ENCODE data around the gene PLCG1. TPM values are rescaled to one million over a fixed set of nuclear protein-coding genes. Genes with fewer than 3 reads are reported as not detected.

Gene PLCG1
- polyA plus RNA-seq, 1 donor from 2014 or later = 164 TPM

DNA sequence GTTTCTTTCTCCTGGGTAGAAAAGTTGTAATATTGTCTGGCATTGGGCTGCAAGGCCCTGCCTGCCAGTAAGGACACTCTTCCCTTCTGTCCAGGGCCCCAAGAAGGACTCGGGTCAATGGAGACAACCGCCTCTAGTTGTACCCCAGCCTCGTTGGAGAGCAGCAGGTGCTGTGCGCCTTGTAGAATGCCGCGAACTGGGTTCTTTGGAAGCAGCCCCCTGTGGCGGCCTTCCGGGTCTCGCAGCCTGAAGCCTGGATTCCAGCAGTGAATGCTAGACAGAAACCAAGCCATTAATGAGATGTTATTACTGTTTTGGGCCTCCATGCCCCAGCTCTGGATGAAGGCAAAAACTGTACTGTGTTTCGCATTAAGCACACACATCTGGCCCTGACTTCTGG is 37.0 kb downstream of the PLCG1 start:
- Histone ChIP-seq H2AFZ (ENCODE audit: low read depth, low read length) (no peak overlapping the region), H3K4me2 (ENCODE audit: low read length) (no peak overlapping the region), H3K4me3 (ENCODE audit: low read length) (no peak overlapping the region), H3K9me2 (ENCODE audit: insufficient read depth, low read length) (no peaks in the 10 kb centered on the region), H3K9me3 (ENCODE audit: low read length) (no peaks in the 10 kb centered on the region), H3F3A (ENCODE audit: insufficient read depth, low read length, poor library complexity, severe bottlenecking) (no peaks in the 10 kb centered on the region), H3K36me3 (ENCODE audit: insufficient read depth, low read length) (no peaks in the 10 kb centered on the region), H3K27me3 (ENCODE audit: insufficient read depth, low read depth, low read length) (no peaks in the 10 kb centered on the region), H3K79me2 (replicated peaks; ENCODE audit: insufficient read depth, low read length) (no peaks in the 10 kb centered on the region), H3K27ac (ENCODE audit: low read length) (no peak overlapping the region), H4K20me1 (ENCODE audit: insufficient read depth) (no peaks in the 10 kb centered on the region), H3K9ac (ENCODE audit: low read length) (no peak overlapping the region)
- TF ChIP-seq SMC3 (conservative IDR thresholded peaks at IDR 0.05; ENCODE audit: poor library complexity) (no peak), POLR2AphosphoS5 (IDR thresholded peaks at IDR 0.05) (no peak), RAD21 (conservative IDR thresholded peaks at IDR 0.05) (no peak), EP300 (conservative IDR thresholded peaks at IDR 0.05; ENCODE audit: poor library complexity, severe bottlenecking) (no peak), TAF1 (IDR thresholded peaks at IDR 0.05; ENCODE audit: low read depth) (no peak), MXI1 (conservative IDR thresholded peaks at IDR 0.05; ENCODE audit: poor library complexity, severe bottlenecking) (no peak), EZH2 (IDR thresholded peaks at IDR 0.05; ENCODE audit: borderline replicate concordance, insufficient read depth, low read length, poor library complexity, severe bottlenecking) (no peak)
- TF ChIP-seq, protein P1, sequence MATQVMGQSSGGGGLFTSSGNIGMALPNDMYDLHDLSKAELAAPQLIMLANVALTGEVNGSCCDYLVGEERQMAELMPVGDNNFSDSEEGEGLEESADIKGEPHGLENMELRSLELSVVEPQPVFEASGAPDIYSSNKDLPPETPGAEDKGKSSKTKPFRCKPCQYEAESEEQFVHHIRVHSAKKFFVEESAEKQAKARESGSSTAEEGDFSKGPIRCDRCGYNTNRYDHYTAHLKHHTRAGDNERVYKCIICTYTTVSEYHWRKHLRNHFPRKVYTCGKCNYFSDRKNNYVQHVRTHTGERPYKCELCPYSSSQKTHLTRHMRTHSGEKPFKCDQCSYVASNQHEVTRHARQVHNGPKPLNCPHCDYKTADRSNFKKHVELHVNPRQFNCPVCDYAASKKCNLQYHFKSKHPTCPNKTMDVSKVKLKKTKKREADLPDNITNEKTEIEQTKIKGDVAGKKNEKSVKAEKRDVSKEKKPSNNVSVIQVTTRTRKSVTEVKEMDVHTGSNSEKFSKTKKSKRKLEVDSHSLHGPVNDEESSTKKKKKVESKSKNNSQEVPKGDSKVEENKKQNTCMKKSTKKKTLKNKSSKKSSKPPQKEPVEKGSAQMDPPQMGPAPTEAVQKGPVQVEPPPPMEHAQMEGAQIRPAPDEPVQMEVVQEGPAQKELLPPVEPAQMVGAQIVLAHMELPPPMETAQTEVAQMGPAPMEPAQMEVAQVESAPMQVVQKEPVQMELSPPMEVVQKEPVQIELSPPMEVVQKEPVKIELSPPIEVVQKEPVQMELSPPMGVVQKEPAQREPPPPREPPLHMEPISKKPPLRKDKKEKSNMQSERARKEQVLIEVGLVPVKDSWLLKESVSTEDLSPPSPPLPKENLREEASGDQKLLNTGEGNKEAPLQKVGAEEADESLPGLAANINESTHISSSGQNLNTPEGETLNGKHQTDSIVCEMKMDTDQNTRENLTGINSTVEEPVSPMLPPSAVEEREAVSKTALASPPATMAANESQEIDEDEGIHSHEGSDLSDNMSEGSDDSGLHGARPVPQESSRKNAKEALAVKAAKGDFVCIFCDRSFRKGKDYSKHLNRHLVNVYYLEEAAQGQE (IDR thresholded peaks at IDR 0.05; ENCODE audit: borderline replicate concordance) = no peak
- TF ChIP-seq, protein P2, sequence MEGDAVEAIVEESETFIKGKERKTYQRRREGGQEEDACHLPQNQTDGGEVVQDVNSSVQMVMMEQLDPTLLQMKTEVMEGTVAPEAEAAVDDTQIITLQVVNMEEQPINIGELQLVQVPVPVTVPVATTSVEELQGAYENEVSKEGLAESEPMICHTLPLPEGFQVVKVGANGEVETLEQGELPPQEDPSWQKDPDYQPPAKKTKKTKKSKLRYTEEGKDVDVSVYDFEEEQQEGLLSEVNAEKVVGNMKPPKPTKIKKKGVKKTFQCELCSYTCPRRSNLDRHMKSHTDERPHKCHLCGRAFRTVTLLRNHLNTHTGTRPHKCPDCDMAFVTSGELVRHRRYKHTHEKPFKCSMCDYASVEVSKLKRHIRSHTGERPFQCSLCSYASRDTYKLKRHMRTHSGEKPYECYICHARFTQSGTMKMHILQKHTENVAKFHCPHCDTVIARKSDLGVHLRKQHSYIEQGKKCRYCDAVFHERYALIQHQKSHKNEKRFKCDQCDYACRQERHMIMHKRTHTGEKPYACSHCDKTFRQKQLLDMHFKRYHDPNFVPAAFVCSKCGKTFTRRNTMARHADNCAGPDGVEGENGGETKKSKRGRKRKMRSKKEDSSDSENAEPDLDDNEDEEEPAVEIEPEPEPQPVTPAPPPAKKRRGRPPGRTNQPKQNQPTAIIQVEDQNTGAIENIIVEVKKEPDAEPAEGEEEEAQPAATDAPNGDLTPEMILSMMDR (IDR thresholded peaks at IDR 0.05; ENCODE audit: poor library complexity, severe bottlenecking) = no peak

DNA sequence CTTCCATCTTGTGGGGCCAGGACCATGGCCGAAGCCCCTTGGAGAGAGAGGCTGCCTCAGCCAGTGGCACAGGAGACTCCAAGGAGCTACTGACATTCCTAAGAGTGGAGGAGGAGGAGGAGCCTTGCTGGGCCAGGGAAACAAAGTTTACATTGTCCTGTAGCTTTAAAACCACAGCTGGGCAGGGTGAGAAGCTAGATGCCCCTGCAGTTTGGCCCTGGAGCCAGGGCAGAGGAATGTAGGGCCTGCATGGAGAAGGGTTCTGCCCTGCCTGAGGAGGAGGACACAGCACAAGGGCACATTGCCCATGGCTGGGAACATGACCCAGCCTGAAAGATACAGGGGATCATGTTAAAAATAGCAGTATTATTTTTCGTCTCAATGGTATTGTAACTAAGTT is 37.4 kb downstream of the PLCG1 start:
- no peaks in the 10 kb centered on the region for H3F3A ChIP-seq (ENCODE audit: insufficient read depth, low read length, poor library complexity, severe bottlenecking)
- no peak overlapping the region for H3K4me3 ChIP-seq (ENCODE audit: low read length)
- no peaks in the 10 kb centered on the region for H3K27me3 ChIP-seq (ENCODE audit: insufficient read depth, low read depth, low read length)
- no peak overlapping the region for H3K27ac ChIP-seq (ENCODE audit: low read length)
- H3K79me2 ChIP-seq (replicated peaks; ENCODE audit: insufficient read depth, low read length) = no peaks in the 10 kb centered on the region
- no peak overlapping the region for H3K4me2 ChIP-seq (ENCODE audit: low read length)
- no peaks in the 10 kb centered on the region for H4K20me1 ChIP-seq (ENCODE audit: insufficient read depth)
- TF ChIP-seq, protein P1 (IDR thresholded peaks at IDR 0.05; ENCODE audit: borderline replicate concordance) = no peak
- no peak for TF ChIP-seq SMC3 (conservative IDR thresholded peaks at IDR 0.05; ENCODE audit: poor library complexity)
- no peaks in the 10 kb centered on the region for H3K9me3 ChIP-seq (ENCODE audit: low read length)
- H3K36me3 ChIP-seq (ENCODE audit: insufficient read depth, low read length) = no peaks in the 10 kb centered on the region
- no peaks in the 10 kb centered on the region for H3K9me2 ChIP-seq (ENCODE audit: insufficient read depth, low read length)
- H2AFZ ChIP-seq (ENCODE audit: low read depth, low read length) = no peak overlapping the region
- H3K9ac ChIP-seq (ENCODE audit: low read length) = no peak overlapping the region

Measured in neural cell (in vitro differentiated cells).